ENCODE measurements around the gene PRX. TPM values are rescaled to one million over a fixed set of nuclear protein-coding genes. Genes with fewer than 3 reads are reported as not detected.

PRX gene
- total and polyA plus RNA-seq, 2 of the 13 experiments (the other 11 are each of a cell fraction or from before 2014, with no cell fraction given), result 0.66 TPM

DNA sequence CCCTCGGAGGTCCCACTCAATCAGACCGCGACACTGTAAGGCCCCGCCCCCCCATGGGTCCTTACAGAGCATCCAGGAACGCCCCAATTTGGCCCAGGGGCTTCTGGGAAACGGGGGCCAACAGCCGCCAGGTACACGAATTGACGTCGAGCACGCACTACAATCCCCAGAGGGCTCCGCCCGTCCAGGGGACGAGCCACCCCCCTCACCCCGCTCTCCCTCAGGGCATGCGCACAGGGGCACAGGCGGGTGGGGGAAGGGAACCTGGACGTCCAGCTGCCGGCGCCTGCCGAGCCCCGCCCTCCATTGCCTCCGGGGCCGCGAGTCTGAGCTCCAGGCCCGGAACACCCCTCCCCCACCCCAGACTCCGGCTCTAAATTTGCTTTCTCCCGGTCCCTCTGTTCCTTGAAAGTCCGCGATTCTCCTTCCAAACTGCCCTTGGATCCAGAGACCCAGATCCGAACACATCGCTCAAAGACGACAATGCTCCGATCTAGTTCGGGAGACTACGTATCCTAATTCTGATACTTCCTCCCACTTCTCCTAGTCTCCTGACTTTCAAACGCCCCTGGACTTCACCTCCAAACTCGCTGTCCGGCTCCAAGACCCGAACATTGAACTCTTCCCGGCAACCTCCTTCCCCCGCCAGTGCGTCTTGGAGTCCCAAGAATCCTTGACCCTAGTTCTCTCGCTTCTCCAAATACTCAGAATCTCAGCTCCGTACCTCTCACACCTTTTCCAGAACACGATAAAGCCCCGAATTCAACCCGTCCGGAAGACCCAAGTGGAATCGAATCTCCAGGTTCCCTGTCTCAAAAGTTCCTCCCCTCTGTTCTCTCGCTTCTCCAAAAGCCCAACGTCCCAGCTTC is 30.2 kb upstream of the PRX start (continued):
- TF ChIP-seq, protein P1, sequence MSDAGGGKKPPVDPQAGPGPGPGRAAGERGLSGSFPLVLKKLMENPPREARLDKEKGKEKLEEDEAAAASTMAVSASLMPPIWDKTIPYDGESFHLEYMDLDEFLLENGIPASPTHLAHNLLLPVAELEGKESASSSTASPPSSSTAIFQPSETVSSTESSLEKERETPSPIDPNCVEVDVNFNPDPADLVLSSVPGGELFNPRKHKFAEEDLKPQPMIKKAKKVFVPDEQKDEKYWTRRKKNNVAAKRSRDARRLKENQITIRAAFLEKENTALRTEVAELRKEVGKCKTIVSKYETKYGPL (CRISPR knock-in tag; IDR thresholded peaks at IDR 0.05), result no peak
- TF ChIP-seq MTA3 (CRISPR knock-in tag; IDR thresholded peaks at IDR 0.05) (no peak), MIER3 (CRISPR knock-in tag; IDR thresholded peaks at IDR 0.05; ENCODE audit: borderline replicate concordance) (0 out of 2 replicates have a peak, but pooled peaks have one; percentile 84), ZSCAN22 (CRISPR knock-in tag; IDR thresholded peaks at IDR 0.05) (no peak), CBFB (CRISPR knock-in tag; IDR thresholded peaks at IDR 0.05) (no peak; the same call in 1 of the 2 replicates), ZKSCAN5 (CRISPR knock-in tag; IDR thresholded peaks at IDR 0.05) (no peak), HMGA1 (CRISPR knock-in tag; conservative IDR thresholded peaks at IDR 0.05) (no peak), MBD4 (IDR thresholded peaks at IDR 0.05; ENCODE audit: borderline replicate concordance, low read length) (no peak), RXRB (CRISPR knock-in tag; IDR thresholded peaks at IDR 0.05; ENCODE audit: borderline replicate concordance) (no peak; the same call in 1 of the 2 replicates), ZNF749 (CRISPR knock-in tag; IDR thresholded peaks at IDR 0.05; ENCODE audit: borderline replicate concordance) (no peak)
- TF ChIP-seq, protein P2, sequence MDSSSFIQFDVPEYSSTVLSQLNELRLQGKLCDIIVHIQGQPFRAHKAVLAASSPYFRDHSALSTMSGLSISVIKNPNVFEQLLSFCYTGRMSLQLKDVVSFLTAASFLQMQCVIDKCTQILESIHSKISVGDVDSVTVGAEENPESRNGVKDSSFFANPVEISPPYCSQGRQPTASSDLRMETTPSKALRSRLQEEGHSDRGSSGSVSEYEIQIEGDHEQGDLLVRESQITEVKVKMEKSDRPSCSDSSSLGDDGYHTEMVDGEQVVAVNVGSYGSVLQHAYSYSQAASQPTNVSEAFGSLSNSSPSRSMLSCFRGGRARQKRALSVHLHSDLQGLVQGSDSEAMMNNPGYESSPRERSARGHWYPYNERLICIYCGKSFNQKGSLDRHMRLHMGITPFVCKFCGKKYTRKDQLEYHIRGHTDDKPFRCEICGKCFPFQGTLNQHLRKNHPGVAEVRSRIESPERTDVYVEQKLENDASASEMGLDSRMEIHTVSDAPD (CRISPR knock-in tag; IDR thresholded peaks at IDR 0.05), result no peak
- TF ChIP-seq, protein P3, sequence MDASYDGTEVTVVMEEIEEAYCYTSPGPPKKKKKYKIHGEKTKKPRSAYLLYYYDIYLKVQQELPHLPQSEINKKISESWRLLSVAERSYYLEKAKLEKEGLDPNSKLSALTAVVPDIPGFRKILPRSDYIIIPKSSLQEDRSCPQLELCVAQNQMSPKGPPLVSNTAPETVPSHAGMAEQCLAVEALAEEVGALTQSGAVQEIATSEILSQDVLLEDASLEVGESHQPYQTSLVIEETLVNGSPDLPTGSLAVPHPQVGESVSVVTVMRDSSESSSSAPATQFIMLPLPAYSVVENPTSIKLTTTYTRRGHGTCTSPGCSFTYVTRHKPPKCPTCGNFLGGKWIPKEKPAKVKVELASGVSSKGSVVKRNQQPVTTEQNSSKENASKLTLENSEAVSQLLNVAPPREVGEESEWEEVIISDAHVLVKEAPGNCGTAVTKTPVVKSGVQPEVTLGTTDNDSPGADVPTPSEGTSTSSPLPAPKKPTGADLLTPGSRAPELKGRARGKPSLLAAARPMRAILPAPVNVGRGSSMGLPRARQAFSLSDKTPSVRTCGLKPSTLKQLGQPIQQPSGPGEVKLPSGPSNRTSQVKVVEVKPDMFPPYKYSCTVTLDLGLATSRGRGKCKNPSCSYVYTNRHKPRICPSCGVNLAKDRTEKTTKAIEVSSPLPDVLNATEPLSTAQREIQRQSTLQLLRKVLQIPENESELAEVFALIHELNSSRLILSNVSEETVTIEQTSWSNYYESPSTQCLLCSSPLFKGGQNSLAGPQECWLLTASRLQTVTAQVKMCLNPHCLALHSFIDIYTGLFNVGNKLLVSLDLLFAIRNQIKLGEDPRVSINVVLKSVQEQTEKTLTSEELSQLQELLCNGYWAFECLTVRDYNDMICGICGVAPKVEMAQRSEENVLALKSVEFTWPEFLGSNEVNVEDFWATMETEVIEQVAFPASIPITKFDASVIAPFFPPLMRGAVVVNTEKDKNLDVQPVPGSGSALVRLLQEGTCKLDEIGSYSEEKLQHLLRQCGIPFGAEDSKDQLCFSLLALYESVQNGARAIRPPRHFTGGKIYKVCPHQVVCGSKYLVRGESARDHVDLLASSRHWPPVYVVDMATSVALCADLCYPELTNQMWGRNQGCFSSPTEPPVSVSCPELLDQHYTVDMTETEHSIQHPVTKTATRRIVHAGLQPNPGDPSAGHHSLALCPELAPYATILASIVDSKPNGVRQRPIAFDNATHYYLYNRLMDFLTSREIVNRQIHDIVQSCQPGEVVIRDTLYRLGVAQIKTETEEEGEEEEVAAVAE (CRISPR knock-in tag; IDR thresholded peaks at IDR 0.05; ENCODE audit: borderline replicate concordance), result 0 out of 2 replicates have a peak, but pooled peaks have one; percentile 4
- TF ChIP-seq, protein P4, sequence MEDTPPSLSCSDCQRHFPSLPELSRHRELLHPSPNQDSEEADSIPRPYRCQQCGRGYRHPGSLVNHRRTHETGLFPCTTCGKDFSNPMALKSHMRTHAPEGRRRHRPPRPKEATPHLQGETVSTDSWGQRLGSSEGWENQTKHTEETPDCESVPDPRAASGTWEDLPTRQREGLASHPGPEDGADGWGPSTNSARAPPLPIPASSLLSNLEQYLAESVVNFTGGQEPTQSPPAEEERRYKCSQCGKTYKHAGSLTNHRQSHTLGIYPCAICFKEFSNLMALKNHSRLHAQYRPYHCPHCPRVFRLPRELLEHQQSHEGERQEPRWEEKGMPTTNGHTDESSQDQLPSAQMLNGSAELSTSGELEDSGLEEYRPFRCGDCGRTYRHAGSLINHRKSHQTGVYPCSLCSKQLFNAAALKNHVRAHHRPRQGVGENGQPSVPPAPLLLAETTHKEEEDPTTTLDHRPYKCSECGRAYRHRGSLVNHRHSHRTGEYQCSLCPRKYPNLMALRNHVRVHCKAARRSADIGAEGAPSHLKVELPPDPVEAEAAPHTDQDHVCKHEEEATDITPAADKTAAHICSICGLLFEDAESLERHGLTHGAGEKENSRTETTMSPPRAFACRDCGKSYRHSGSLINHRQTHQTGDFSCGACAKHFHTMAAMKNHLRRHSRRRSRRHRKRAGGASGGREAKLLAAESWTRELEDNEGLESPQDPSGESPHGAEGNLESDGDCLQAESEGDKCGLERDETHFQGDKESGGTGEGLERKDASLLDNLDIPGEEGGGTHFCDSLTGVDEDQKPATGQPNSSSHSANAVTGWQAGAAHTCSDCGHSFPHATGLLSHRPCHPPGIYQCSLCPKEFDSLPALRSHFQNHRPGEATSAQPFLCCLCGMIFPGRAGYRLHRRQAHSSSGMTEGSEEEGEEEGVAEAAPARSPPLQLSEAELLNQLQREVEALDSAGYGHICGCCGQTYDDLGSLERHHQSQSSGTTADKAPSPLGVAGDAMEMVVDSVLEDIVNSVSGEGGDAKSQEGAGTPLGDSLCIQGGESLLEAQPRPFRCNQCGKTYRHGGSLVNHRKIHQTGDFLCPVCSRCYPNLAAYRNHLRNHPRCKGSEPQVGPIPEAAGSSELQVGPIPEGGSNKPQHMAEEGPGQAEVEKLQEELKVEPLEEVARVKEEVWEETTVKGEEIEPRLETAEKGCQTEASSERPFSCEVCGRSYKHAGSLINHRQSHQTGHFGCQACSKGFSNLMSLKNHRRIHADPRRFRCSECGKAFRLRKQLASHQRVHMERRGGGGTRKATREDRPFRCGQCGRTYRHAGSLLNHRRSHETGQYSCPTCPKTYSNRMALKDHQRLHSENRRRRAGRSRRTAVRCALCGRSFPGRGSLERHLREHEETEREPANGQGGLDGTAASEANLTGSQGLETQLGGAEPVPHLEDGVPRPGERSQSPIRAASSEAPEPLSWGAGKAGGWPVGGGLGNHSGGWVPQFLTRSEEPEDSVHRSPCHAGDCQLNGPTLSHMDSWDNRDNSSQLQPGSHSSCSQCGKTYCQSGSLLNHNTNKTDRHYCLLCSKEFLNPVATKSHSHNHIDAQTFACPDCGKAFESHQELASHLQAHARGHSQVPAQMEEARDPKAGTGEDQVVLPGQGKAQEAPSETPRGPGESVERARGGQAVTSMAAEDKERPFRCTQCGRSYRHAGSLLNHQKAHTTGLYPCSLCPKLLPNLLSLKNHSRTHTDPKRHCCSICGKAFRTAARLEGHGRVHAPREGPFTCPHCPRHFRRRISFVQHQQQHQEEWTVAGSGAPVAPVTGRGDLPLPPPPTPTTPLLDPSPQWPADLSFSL (CRISPR knock-in tag; IDR thresholded peaks at IDR 0.05), result no peak

Measured in HepG2 (cell line).